Adrenal gland (tissue), 12 donors: ENCODE results near the gene HEATR5B. TPM values are rescaled to one million over a fixed set of nuclear protein-coding genes. Genes with fewer than 3 reads are reported as not detected.

Source experiments
- DNase-seq, 7 donors: peaks; one replicate each; pipeline ENCODE4 v3.0.0-alpha.2; 2019 to 2020
- H3K27ac ChIP-seq, 5 donors: fragments of 200-600 bp; sonication (generic) in 4 of 5; 1 replicate in 3 of 5; 2 replicates in 2 of 5; pipeline versions ENCODE4 v1.5.1 to v1.8.0; 2016 to 2020; ENCODE audit warnings: mild to moderate bottlenecking in 1 of 5
- H3K27me3 ChIP-seq: fragments of 200-600 bp; 2 replicates; pipeline ENCODE4 v1.8.0; 2021
- H3K36me3 ChIP-seq, 2 donors: fragments of 200-600 bp; replicated peaks in 1 of 2; 1 replicate in 1 of 2; 2 replicates in 1 of 2; pipeline versions ENCODE4 v1.5.1 to v1.8.0; 2018 to 2022
- H3K4me1 ChIP-seq, 2 donors: fragments of 200-600 bp; replicated peaks in 1 of 2; 1 replicate in 1 of 2; 2 replicates in 1 of 2; pipeline versions ENCODE4 v1.5.1 to v1.8.0; 2018 to 2021
- H3K4me3 ChIP-seq, 4 donors: fragments of 200-600 bp; sonication (generic) in 3 of 4; one replicate each; pipeline ENCODE4 v1.5.1; 2016 to 2018
- H3K9me3 ChIP-seq, 3 donors: fragments of 200-600 bp; sonication (generic) in 1 of 3; replicated peaks in 1 of 3; 1 replicate in 2 of 3; 2 replicates in 1 of 3; pipeline versions ENCODE4 v1.5.1 to v1.8.0; 2016 to 2021
- CTCF ChIP-seq, 6 experiments: fragments of 450-650 bp in 4 of 6; fragments of 200-600 bp in 2 of 6; sonication (generic) in 1 of 6; IDR thresholded peaks; 1 replicate in 5 of 6; 2 replicates in 1 of 6; pipeline versions ENCODE4 v1.5.1 to v1.8.0; 2016 to 2021; ENCODE audit warnings: antibody characterized with exemption in 6 of 6, mild to moderate bottlenecking in 2 of 6, moderate library complexity in 1 of 6
- POLR2A ChIP-seq, 2 donors: fragments of 450-650 bp; IDR thresholded peaks; one replicate each; pipeline ENCODE4 v1.6.1; 2017; ENCODE audit warnings: antibody characterized with exemption in 2 of 2, mild to moderate bottlenecking in 2 of 2, moderate library complexity in 1 of 2
- WGBS, 4 donors: extraction: QIAGEN DNeasy Blood & Tissue Kit in 2 of 4; methylation state at CpG; one replicate each; pipeline versions ENCODE4 v1.1.5 to v1.1.7; 2013 to 2017; 5-methylcytosine and 5-hydroxymethylcytosine counted together
- intact Hi-C, 2 donors: fragments of 100-400 bp; cut with DNase I; formaldehyde crosslinking; loops; one replicate each; pipeline versions ENCODE4 v1.14.1 to v1.15.0; 2022 to 2023
- polyA plus RNA-seq, 3 donors: library from polyadenylated mRNA; stranded (reverse); fragments of 200-250 nt in 2 of 3; fragments of 350-450 nt in 1 of 3; fragmentation: Illumina TruSeq in 1 of 3; extraction: RNeasy Lipid Tissue Mini Kit (QIAGEN cat#74804) in 1 of 3; gene quantifications; one replicate each; pipeline ENCODE4 v1.2.3, GENCODE V29; 2013 to 2014
- total RNA-seq, 9 donors: library from RNA; depleted of rRNA in 4 of 9; stranded (reverse); fragments of >200 nt in 4 of 9; fragments of 120-200 nt in 1 of 9; fragmentation: NEBNext Ultra II Directional in 1 of 9; extraction: Animal tissue kit (Norgen Biotek cat#: 25700) in 1 of 9; gene quantifications; one replicate each; pipeline versions ENCODE4 v1.1.0 to v1.2.4, GENCODE V29; 2013 to 2023
- donor health status: healthy with polysubstance abuse.
- donor health status: Bipolar disorder and iron deficiency.
- donor health status: DM: yes; HTN: yes; CAD: no.
- donor health status: DM: no; HTN: no; CAD: no.
- donor health status: DM: no; HTN: no; CAD: no.
- donor health status: DM: yes; HTN: yes; CAD: no.

The HEATR5B gene
- total and polyA plus RNA-seq, 12 donors: 7.4 to 34.3 (median 20.4) TPM

DNA sequence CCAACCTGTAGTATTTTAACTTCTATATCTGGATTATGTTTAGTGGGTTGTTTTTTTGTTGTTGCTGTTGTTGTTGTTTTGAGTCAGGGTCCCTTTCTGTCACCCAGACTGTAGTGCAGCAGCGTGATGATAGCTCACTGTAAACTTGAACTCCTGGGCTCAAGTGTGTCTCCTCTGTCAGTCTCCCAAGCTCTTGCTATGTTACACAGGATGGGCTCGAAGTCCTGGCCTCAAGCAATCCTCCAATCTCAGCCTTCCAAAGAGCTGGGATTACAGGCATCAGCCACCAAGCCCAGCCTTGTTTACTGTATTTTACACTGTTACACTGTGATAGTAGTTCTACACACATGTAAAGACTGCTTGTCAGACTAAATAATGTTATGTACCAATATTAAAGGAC, 108.1 kb downstream of the HEATR5B start:
- Histone ChIP-seq H3K36me3 (peaks cover 0 to 2% of the 10 kb centered on the region in 2 donors), H3K4me3 (no peak overlapping the region), H3K4me1 (no peaks in the 10 kb centered on the region), H3K27ac (no peak overlapping the region), H3K27me3 (no peaks in the 10 kb centered on the region), H3K9me3 (no peaks in the 10 kb centered on the region)
- no peak for DNase-seq
- intact Hi-C loops: no loop called here
- WGBS, 4 donors: 80 to 98% (median 89%) methylated on average over 2 of the region's 2 CpGs
- TF ChIP-seq POLR2A (IDR thresholded peaks at IDR 0.05) (no peak), CTCF (IDR thresholded peaks at IDR 0.05) (no peak)

- no peak overlapping the region for H3K27ac ChIP-seq
- no peaks in the 10 kb centered on the region for H3K36me3 ChIP-seq
- no peak overlapping the region for H3K4me3 ChIP-seq
- no peaks in the 10 kb centered on the region for H3K9me3 ChIP-seq
- intact Hi-C loops: no loop called here
- WGBS, 4 donors: 87 to 94% (median 90%) methylated on average over 8 of the region's 8 CpGs
- no peaks in the 10 kb centered on the region for H3K27me3 ChIP-seq
- no peak for DNase-seq
- H3K4me1 ChIP-seq: no peaks in the 10 kb centered on the region
- TF ChIP-seq POLR2A (IDR thresholded peaks at IDR 0.05) (no peak), CTCF (IDR thresholded peaks at IDR 0.05) (no peak)
Measured at GRCh38 chr2:36975306-36975705, 108.9 kb downstream of the HEATR5B start.

DNA sequence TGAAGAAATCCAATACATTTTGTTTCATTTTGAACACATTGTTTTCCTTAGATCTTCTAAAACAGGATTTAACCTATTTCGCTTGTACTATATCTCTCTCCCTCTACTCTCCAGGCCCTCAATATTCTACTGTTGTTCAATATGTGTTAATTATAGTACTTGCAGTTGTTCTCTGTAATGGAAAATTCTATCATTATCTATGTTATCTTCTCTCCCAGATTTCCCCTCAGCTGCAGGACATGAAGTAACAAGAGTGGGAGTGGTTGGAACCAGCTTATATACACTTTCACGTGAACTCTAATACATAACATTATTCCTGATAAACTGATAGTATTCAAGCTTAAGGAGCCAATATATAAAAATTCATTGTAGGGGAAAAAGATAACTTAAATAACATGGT, 110.9 kb downstream of the HEATR5B start:
- no peak overlapping the region for H3K27ac ChIP-seq
- 71 to 76% (median 75%) methylated on average over 2 of the region's 2 CpGs for WGBS, 4 donors
- intact Hi-C loops: no loop called here

DNA sequence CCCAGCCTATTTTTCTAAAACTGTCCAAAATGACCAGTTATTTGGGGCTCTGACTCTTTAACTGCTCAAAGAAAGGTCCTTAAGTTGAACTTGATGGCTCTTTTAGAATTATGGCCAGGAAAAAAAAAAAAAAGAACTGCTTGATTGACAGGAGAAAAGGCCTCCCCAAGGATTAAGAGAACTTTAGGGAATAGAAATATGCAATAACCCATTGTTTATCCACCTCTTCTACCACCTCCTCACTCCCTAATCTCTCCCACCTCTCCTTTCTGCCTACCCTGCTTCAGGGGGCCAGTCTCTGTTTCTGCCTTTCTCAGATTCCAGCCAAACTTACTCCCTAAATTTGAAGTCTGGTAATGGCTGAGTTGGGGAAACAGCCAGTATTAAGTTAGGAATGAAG, 112.2 kb downstream of the HEATR5B start:
- TF ChIP-seq CTCF (IDR thresholded peaks at IDR 0.05) (no peak), POLR2A (IDR thresholded peaks at IDR 0.05) (no peak)
- H3K4me3 ChIP-seq: no peak overlapping the region
- no peaks in the 10 kb centered on the region for H3K36me3 ChIP-seq
- intact Hi-C loops: no loop called here
- H3K27me3 ChIP-seq: no peaks in the 10 kb centered on the region
- no peak for DNase-seq
- no peak overlapping the region for H3K27ac ChIP-seq
- H3K9me3 ChIP-seq: no peaks in the 10 kb centered on the region
- no peaks in the 10 kb centered on the region for H3K4me1 ChIP-seq

More for the DNA sequence above, 110.9 kb downstream of the HEATR5B start:
- no peaks in the 10 kb centered on the region for H3K36me3 ChIP-seq
- no peak for DNase-seq
- TF ChIP-seq CTCF (IDR thresholded peaks at IDR 0.05) (no peak), POLR2A (IDR thresholded peaks at IDR 0.05) (no peak)
- H3K4me1 ChIP-seq: no peaks in the 10 kb centered on the region
- H3K27me3 ChIP-seq: no peaks in the 10 kb centered on the region
- H3K4me3 ChIP-seq: no peak overlapping the region
- no peaks in the 10 kb centered on the region for H3K9me3 ChIP-seq
